Measurements from ENCODE around the gene SRGAP1. TPM values are rescaled to one million over a fixed set of nuclear protein-coding genes. Genes with fewer than 3 reads are reported as not detected.

The SRGAP1 gene
- total RNA-seq, 3 donors from 2014 or later (not counting 1 experiment from before 2014, with no cell fraction given), result 0.10 to 0.49 (median 0.16) TPM

DNA sequence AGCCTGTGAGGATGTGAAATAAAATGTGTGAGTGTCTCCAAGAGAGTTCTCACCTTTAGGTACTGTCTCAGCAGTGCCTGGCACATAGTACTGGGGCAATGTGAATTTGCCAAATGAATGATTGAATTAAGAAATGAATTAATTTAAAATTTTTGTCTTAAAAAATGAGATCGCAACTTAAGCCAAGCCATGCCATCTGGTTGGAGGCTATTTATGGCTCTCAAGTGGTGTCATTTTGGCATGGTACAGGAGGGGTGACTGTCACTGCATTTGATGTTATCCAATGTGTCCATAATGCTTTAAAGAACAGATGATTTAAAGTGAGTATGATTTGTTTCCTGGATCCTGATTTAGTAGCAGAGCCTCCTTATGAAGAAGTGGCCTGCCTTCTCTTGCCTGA, 80.3 kb downstream of the SRGAP1 start:
- no peaks in the 10 kb centered on the region for H3K36me3 Mint-ChIP-seq
- H3K4me1 Mint-ChIP-seq, result no peaks in the 10 kb centered on the region
- no peak overlapping the region for H3K4me3 Mint-ChIP-seq
- TF ChIP-seq, protein P1, sequence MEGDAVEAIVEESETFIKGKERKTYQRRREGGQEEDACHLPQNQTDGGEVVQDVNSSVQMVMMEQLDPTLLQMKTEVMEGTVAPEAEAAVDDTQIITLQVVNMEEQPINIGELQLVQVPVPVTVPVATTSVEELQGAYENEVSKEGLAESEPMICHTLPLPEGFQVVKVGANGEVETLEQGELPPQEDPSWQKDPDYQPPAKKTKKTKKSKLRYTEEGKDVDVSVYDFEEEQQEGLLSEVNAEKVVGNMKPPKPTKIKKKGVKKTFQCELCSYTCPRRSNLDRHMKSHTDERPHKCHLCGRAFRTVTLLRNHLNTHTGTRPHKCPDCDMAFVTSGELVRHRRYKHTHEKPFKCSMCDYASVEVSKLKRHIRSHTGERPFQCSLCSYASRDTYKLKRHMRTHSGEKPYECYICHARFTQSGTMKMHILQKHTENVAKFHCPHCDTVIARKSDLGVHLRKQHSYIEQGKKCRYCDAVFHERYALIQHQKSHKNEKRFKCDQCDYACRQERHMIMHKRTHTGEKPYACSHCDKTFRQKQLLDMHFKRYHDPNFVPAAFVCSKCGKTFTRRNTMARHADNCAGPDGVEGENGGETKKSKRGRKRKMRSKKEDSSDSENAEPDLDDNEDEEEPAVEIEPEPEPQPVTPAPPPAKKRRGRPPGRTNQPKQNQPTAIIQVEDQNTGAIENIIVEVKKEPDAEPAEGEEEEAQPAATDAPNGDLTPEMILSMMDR (IDR thresholded peaks at IDR 0.05), result no peak
- H3K27ac ChIP-seq (ENCODE audit: low read length), result no peak overlapping the region
- no peaks in the 10 kb centered on the region for H3K4me1 ChIP-seq (ENCODE audit: control insufficient read depth, insufficient read depth, low read length)
- H3K9me3 ChIP-seq (ENCODE audit: control insufficient read depth, insufficient read depth, low read length), result no peaks in the 10 kb centered on the region
- H3K9me3 Mint-ChIP-seq, result peaks cover 0 to 2% of the 10 kb centered on the region in 2 donors
- ATAC-seq, result no peak
- no peak for DNase-seq
- H3K36me3 ChIP-seq (ENCODE audit: control insufficient read depth, insufficient read depth, low read length), result no peaks in the 10 kb centered on the region
- H3K27ac Mint-ChIP-seq, result no peak overlapping the region
- intact Hi-C loops (cut with micrococcal nuclease), result no loop called here
- H3K27me3 ChIP-seq (ENCODE audit: control insufficient read depth, insufficient read depth, low read length), result no peaks in the 10 kb centered on the region
- H3K4me3 ChIP-seq (ENCODE audit: low read length), result no peak overlapping the region
- H3K27me3 Mint-ChIP-seq (ENCODE audit: low read depth in 2 of 2), result no peaks in the 10 kb centered on the region
- WGBS (ENCODE audit: insufficient coverage), result 0% methylated on average over 1 of the region's 1 CpG

DNA sequence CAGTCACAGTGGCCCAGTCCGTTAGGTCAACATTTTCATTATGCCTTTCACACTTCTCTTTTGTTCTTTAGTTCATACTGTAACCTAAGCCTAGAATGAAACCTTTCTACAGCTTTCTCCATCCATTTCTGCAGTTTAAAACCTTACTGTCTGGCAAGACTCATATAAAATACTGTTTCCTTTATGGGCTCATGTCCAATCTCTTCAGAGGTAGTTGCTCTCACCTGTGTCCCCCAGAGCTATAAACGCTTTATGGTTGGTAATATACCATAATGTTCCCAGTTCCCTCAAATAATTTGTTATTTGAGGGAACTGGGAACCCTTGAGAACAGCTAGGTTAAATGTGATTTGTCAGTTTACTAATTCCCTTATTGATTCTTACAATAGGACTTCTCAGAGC, 83.0 kb downstream of the SRGAP1 start:
- H3K27ac Mint-ChIP-seq, result no peak overlapping the region
- Histone ChIP-seq H3K4me1 (ENCODE audit: control insufficient read depth, insufficient read depth, low read length) (no peaks in the 10 kb centered on the region), H3K4me3 (ENCODE audit: low read length) (no peak overlapping the region), H3K9me3 (ENCODE audit: control insufficient read depth, insufficient read depth, low read length) (no peaks in the 10 kb centered on the region), H3K27me3 (ENCODE audit: control insufficient read depth, insufficient read depth, low read length) (no peaks in the 10 kb centered on the region), H3K36me3 (ENCODE audit: control insufficient read depth, insufficient read depth, low read length) (no peaks in the 10 kb centered on the region), H3K27ac (ENCODE audit: low read length) (no peak overlapping the region)
- ATAC-seq, result no peak
- intact Hi-C loops (cut with micrococcal nuclease), result no loop called here
- no peaks in the 10 kb centered on the region for H3K27me3 Mint-ChIP-seq (ENCODE audit: low read depth in 2 of 2)
- H3K4me1 Mint-ChIP-seq, result no peaks in the 10 kb centered on the region
- no peak overlapping the region for H3K4me3 Mint-ChIP-seq
- WGBS (ENCODE audit: insufficient coverage), result 86% methylated on average over 1 of the region's 2 CpGs
- DNase-seq, result no peak
- TF ChIP-seq, protein P1 (IDR thresholded peaks at IDR 0.05), result no peak
- no peaks in the 10 kb centered on the region for H3K36me3 Mint-ChIP-seq
- peaks cover 0 to 2% of the 10 kb centered on the region in 2 donors for H3K9me3 Mint-ChIP-seq

DNA sequence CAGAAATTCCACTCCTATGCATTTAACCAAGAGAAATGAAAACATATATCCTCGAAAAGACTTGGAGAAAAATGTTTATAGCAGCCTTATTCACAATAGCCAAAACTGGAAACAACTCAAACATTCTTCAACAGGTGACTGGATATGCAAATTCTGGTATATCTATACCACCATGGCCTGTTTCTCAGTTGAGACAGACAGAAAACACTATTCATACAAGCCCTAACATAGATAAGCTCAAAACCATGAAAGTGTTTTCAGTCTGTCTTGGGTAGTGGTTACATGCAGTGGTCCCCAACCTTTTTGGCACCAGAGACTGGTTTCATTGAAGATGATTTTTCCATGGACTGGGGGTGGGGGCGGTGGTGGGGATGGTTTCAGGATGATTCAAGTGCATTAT, 83.8 kb downstream of the SRGAP1 start:
- DNase-seq (no peak), ATAC-seq (no peak)
- Histone ChIP-seq H3K9me3 (ENCODE audit: control insufficient read depth, insufficient read depth, low read length) (no peaks in the 10 kb centered on the region), H3K27ac (ENCODE audit: low read length) (no peak overlapping the region), H3K4me3 (ENCODE audit: low read length) (no peak overlapping the region), H3K27me3 (ENCODE audit: control insufficient read depth, insufficient read depth, low read length) (no peaks in the 10 kb centered on the region), H3K36me3 (ENCODE audit: control insufficient read depth, insufficient read depth, low read length) (no peaks in the 10 kb centered on the region), H3K4me1 (ENCODE audit: control insufficient read depth, insufficient read depth, low read length) (no peaks in the 10 kb centered on the region)
- intact Hi-C loops (cut with micrococcal nuclease), result no loop called here
- Mint-ChIP-seq H3K4me3 (no peak overlapping the region), H3K27me3 (ENCODE audit: low read depth in 2 of 2) (no peaks in the 10 kb centered on the region), H3K27ac (no peak overlapping the region), H3K4me1 (no peaks in the 10 kb centered on the region), H3K36me3 (no peaks in the 10 kb centered on the region), H3K9me3 (peaks cover 0 to 2% of the 10 kb centered on the region in 2 donors)
- TF ChIP-seq, protein P1 (IDR thresholded peaks at IDR 0.05), result no peak
- 86% methylated on average over 1 of the region's 2 CpGs for WGBS (ENCODE audit: insufficient coverage)

DNA sequence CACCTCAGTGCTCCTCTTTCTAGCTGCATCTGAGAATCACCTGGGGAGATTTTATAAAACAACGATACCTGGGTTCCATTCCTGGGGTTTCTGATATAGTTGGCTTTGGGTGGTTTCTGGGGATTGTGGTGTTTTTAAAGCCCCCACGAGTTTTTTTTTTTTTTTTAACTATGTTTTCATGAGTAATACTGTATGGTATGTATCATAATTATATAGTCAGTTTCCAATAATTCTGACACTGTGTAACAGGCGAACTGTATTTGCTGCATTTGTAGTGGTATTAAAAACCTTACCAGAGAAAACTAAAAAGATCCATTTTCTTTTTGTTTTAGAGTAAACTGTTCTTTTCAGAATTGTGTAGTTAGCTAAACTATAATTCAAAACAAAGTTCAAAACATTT, 84.9 kb downstream of the SRGAP1 start:
- TF ChIP-seq, protein P1 (IDR thresholded peaks at IDR 0.05), result no peak
- DNase-seq, result no peak
- ATAC-seq, result no peak
- intact Hi-C loops (cut with micrococcal nuclease), result no loop called here
- no peaks in the 10 kb centered on the region for H3K36me3 ChIP-seq (ENCODE audit: control insufficient read depth, insufficient read depth, low read length)
- Mint-ChIP-seq H3K9me3 (peaks cover 0 to 2% of the 10 kb centered on the region in 2 donors), H3K27me3 (ENCODE audit: low read depth in 2 of 2) (no peaks in the 10 kb centered on the region), H3K4me3 (no peak overlapping the region), H3K36me3 (no peaks in the 10 kb centered on the region), H3K4me1 (no peaks in the 10 kb centered on the region), H3K27ac (no peak overlapping the region)
- H3K9me3 ChIP-seq (ENCODE audit: control insufficient read depth, insufficient read depth, low read length), result no peaks in the 10 kb centered on the region
- H3K27ac ChIP-seq (ENCODE audit: low read length), result no peak overlapping the region
- WGBS (ENCODE audit: insufficient coverage), result 100% methylated on average over 1 of the region's 3 CpGs
- no peaks in the 10 kb centered on the region for H3K27me3 ChIP-seq (ENCODE audit: control insufficient read depth, insufficient read depth, low read length)
- no peak overlapping the region for H3K4me3 ChIP-seq (ENCODE audit: low read length)
- H3K4me1 ChIP-seq (ENCODE audit: control insufficient read depth, insufficient read depth, low read length), result no peaks in the 10 kb centered on the region

All from natural killer cell (primary cell).